Measurements from ENCODE around the gene SOS2. TPM values are rescaled to one million over a fixed set of nuclear protein-coding genes. Genes with fewer than 3 reads are reported as not detected.

SOS2 gene
- total RNA-seq, 4 donors from 2014 or later, result 45.9 to 82.8 (median 62.1) TPM

DNA sequence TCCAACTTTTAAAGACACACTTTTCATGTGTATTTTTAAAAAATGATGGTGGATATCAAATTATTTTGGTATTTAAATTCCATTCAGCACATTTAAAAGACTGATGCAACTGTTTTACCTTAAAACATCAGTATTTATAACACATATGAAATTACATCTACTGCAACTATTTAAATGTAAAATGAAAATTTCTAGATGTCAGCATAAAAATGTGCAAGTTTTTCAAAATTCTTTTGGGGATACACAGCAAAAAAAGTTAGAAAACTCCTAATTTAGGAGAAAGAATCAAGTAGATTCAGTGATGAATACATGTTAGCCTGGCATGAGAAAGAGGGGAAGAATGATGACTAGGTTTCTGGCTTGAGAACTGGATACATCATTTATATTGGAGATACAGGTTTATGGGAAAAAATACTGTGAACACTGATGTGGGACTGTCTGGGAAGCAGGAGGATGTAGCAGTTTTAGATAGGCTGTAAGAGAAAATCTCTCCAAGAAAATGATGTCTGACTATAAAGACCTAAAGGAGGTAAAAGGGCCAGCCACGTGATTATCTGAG, 9.2 kb downstream of the SOS2 start:
- in situ Hi-C loops (cut with MboI; ENCODE audit: low pct_ligation_motif_present in 1 of 4, low pct_unique_long_range_greater_than_20kb in 1 of 4, low sequenced_read_pairs in 3 of 4) (no loop called here), intact Hi-C loops (cut with DNase I; ENCODE audit: low total_unique reads) (no loop called here)
- H3K27me3 ChIP-seq, result no peaks in the 10 kb centered on the region
- 69 to 88% methylated on average over 1 of the region's 1 CpG for WGBS, 2 donors (ENCODE audit: low coverage in 1 of 2)
- H3K9me3 ChIP-seq, result no peaks in the 10 kb centered on the region
- no peaks in the 10 kb centered on the region for H3K36me3 ChIP-seq
- peaks cover 17 to 44% (median 31%) of the 10 kb centered on the region in 4 donors for H3K4me1 ChIP-seq
- H3K4me3 ChIP-seq, result no peak overlapping the region
- TF ChIP-seq POLR2A (IDR thresholded peaks at IDR 0.05) (no peak), POLR2AphosphoS5 (IDR thresholded peaks at IDR 0.05) (no peak), EP300 (IDR thresholded peaks at IDR 0.05; ENCODE audit: low read depth) (no peak)
- TF ChIP-seq, protein P1, sequence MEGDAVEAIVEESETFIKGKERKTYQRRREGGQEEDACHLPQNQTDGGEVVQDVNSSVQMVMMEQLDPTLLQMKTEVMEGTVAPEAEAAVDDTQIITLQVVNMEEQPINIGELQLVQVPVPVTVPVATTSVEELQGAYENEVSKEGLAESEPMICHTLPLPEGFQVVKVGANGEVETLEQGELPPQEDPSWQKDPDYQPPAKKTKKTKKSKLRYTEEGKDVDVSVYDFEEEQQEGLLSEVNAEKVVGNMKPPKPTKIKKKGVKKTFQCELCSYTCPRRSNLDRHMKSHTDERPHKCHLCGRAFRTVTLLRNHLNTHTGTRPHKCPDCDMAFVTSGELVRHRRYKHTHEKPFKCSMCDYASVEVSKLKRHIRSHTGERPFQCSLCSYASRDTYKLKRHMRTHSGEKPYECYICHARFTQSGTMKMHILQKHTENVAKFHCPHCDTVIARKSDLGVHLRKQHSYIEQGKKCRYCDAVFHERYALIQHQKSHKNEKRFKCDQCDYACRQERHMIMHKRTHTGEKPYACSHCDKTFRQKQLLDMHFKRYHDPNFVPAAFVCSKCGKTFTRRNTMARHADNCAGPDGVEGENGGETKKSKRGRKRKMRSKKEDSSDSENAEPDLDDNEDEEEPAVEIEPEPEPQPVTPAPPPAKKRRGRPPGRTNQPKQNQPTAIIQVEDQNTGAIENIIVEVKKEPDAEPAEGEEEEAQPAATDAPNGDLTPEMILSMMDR (IDR thresholded peaks at IDR 0.05), result no peak
- DNase-seq, result no peak
- no peak overlapping the region for H3K27ac ChIP-seq

DNA sequence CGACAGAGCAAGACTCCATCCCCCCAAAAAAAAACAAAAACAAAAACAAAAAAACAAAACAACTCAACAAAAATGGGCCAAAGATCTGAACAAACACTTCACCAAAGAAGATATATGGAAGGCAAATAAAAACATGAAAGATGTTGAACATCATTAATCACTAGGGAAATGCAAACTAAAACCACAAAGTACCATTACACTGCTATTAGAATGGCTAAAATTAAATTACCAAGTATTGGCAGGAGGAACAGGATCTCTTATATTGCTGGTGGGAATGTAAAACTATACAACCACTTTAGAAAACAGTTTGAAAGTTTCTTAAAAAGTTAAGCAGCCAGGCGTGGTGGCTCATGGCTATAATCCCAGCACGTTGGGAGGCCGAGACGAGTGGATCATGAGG, 12.9 kb downstream of the SOS2 start:
- in situ Hi-C loops (cut with MboI; ENCODE audit: low pct_ligation_motif_present in 1 of 4, low pct_unique_long_range_greater_than_20kb in 1 of 4, low sequenced_read_pairs in 3 of 4) (no loop called here), intact Hi-C loops (cut with DNase I; ENCODE audit: low total_unique reads) (no loop called here)
- TF ChIP-seq, protein P1 (IDR thresholded peaks at IDR 0.05), result no peak
- no peak for TF ChIP-seq EP300 (IDR thresholded peaks at IDR 0.05; ENCODE audit: low read depth)
- no peak for TF ChIP-seq POLR2A (IDR thresholded peaks at IDR 0.05)
- TF ChIP-seq POLR2AphosphoS5 (IDR thresholded peaks at IDR 0.05), result no peak
- Histone ChIP-seq H3K4me3 (no peak overlapping the region), H3K27ac (no peak overlapping the region), H3K27me3 (no peaks in the 10 kb centered on the region), H3K9me3 (no peaks in the 10 kb centered on the region), H3K4me1 (peaks cover 0 to 40% (median 20%) of the 10 kb centered on the region in 4 donors), H3K36me3 (no peaks in the 10 kb centered on the region)
- no peak for DNase-seq
- WGBS, 2 donors (ENCODE audit: low coverage in 1 of 2), result 60 to 78% methylated on average over 1 to 5 of the region's 5 CpGs

DNA sequence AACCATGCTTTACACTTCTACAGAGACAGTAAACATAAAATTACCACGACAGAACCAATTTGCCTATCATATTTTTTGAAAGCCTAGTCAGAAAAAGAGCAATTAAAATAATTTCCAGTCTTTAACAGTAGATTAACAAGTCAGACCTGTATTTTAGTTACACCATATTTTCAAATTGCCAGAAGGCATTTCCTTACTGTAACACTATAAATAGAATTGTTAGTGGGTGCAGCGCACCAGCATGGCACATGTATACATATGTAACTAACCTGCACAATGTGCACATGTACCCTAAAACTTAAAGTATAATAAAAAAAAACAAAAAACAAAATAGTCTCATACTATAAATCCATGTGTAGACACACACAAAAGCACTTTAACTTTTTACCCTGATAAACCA, 16.0 kb downstream of the SOS2 start:
- Histone ChIP-seq H3K4me3 (no peak overlapping the region), H3K9me3 (no peaks in the 10 kb centered on the region), H3K4me1 (peaks cover 0 to 31% (median 14%) of the 10 kb centered on the region in 4 donors), H3K27ac (no peak overlapping the region), H3K36me3 (no peaks in the 10 kb centered on the region), H3K27me3 (no peaks in the 10 kb centered on the region)
- TF ChIP-seq POLR2AphosphoS5 (IDR thresholded peaks at IDR 0.05) (no peak), POLR2A (IDR thresholded peaks at IDR 0.05) (no peak)
- TF ChIP-seq, protein P1 (IDR thresholded peaks at IDR 0.05), result no peak
- intact Hi-C loops (cut with DNase I; ENCODE audit: low total_unique reads), result no loop called here
- in situ Hi-C loops (cut with MboI; ENCODE audit: low pct_ligation_motif_present in 1 of 4, low pct_unique_long_range_greater_than_20kb in 1 of 4, low sequenced_read_pairs in 3 of 4), result no loop called here
- WGBS, 2 donors (ENCODE audit: low coverage in 1 of 2), result 50 to 78% methylated on average over 1 to 2 of the region's 2 CpGs
- DNase-seq, result no peak

DNA sequence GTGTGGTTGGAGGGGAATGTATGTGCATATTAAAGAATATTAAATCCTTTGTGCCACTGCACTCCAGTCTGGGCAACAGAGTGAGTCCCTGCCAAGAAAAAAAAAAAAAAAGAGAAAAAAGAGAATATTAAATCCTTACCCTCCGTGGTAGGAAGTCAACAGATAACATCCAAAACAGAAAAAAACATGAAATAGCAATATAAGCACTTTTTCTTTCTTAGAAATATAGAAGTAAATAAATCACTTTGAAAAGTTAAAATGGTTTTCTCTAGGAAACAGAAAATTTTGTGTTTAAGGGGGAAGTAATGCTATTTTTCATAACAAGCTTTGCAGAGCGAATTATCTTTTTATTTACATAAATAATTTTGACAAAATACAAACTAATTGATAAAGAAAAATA, 17.6 kb downstream of the SOS2 start:
- intact Hi-C loops (cut with DNase I; ENCODE audit: low total_unique reads), result no loop called here
- TF ChIP-seq POLR2AphosphoS5 (IDR thresholded peaks at IDR 0.05) (no peak), POLR2A (IDR thresholded peaks at IDR 0.05) (no peak), EP300 (IDR thresholded peaks at IDR 0.05; ENCODE audit: low read depth) (no peak)
- TF ChIP-seq, protein P1 (IDR thresholded peaks at IDR 0.05), result no peak
- H3K4me1 ChIP-seq, result peaks cover 0 to 31% (median 11%) of the 10 kb centered on the region in 4 donors
- in situ Hi-C loops (cut with MboI; ENCODE audit: low pct_ligation_motif_present in 1 of 4, low pct_unique_long_range_greater_than_20kb in 1 of 4, low sequenced_read_pairs in 3 of 4), result no loop called here
- H3K36me3 ChIP-seq, result no peaks in the 10 kb centered on the region
- H3K27ac ChIP-seq, result no peak overlapping the region
- H3K27me3 ChIP-seq, result no peaks in the 10 kb centered on the region
- H3K9me3 ChIP-seq, result no peaks in the 10 kb centered on the region
- DNase-seq, result no peak
- WGBS, 2 donors (ENCODE audit: low coverage in 1 of 2), result 72 to 79% methylated on average over 2 of the region's 2 CpGs
- no peak overlapping the region for H3K4me3 ChIP-seq
